GM23248 (cell line): ENCODE results near the gene SF3A1. TPM values are rescaled to one million over a fixed set of nuclear protein-coding genes. Genes with fewer than 3 reads are reported as not detected.

Experiments
- DNase-seq: peaks from one replicate; pipeline ENCODE4 v3.0.0-alpha.2; 2015
- H2AFZ ChIP-seq: fragments of 200-600 bp; sonication (generic); 2 replicates; pipeline ENCODE4 v1.6.1; 2016; ENCODE audit warnings: antibody characterized with exemption
- H3F3A ChIP-seq: fragments of 200-600 bp; sonication (generic); 2 replicates; pipeline ENCODE4 v1.6.1; 2016; ENCODE audit warnings: mild to moderate bottlenecking, antibody characterized with exemption, mixed run types; ENCODE audit not compliant: insufficient read depth
- H3K27ac ChIP-seq: fragments of 200-600 bp; sonication (generic); 2 replicates; pipeline ENCODE4 v1.5.1; 2016; ENCODE audit warnings: mild to moderate bottlenecking
- H3K27me3 ChIP-seq: fragments of 200-600 bp; sonication (generic); replicated peaks from 2 replicates; pipeline ENCODE4 v1.6.1; 2016; ENCODE audit warnings: mild to moderate bottlenecking; ENCODE audit not compliant: insufficient read depth
- H3K36me3 ChIP-seq: fragments of 200-600 bp; sonication (generic); 2 replicates; pipeline ENCODE4 v1.6.1; 2016; ENCODE audit warnings: low read depth, mild to moderate bottlenecking
- H3K4me1 ChIP-seq: fragments of 200-600 bp; sonication (generic); 2 replicates; pipeline ENCODE4 v1.6.1; 2016; ENCODE audit warnings: mild to moderate bottlenecking; ENCODE audit not compliant: insufficient read depth
- H3K4me2 ChIP-seq: fragments of 200-600 bp; sonication (generic); one replicate; pipeline ENCODE4 v1.6.1; 2016; ENCODE audit warnings: mild to moderate bottlenecking; ENCODE audit not compliant: unreplicated experiment
- H3K4me3 ChIP-seq: fragments of 200-600 bp; sonication (generic); 2 replicates; pipeline ENCODE4 v1.5.1; 2016; ENCODE audit warnings: mild to moderate bottlenecking
- H3K79me2 ChIP-seq: fragments of 200-600 bp; sonication (generic); 2 replicates; pipeline ENCODE4 v1.6.1; 2016; ENCODE audit warnings: mild to moderate bottlenecking; ENCODE audit not compliant: insufficient read depth
- H3K9ac ChIP-seq: fragments of 200-600 bp; sonication (generic); 2 replicates; pipeline ENCODE4 v1.6.1; 2016; ENCODE audit warnings: mild to moderate bottlenecking
- H3K9me2 ChIP-seq: fragments of 200-600 bp; sonication (generic); 2 replicates; pipeline ENCODE4 v1.6.1; 2016; ENCODE audit warnings: mixed run types, mild to moderate bottlenecking, moderate library complexity; ENCODE audit not compliant: insufficient read depth
- H3K9me3 ChIP-seq: fragments of 200-600 bp; sonication (generic); one replicate; pipeline ENCODE4 v1.6.1; 2017; ENCODE audit warnings: low read depth
- H4K20me1 ChIP-seq: fragments of 200-600 bp; sonication (generic); 2 replicates; pipeline ENCODE4 v1.6.0; 2016; ENCODE audit not compliant: insufficient read depth
- EZH2 ChIP-seq: fragments of 200-600 bp; sonication (generic); IDR thresholded peaks from 2 replicates; pipeline ENCODE4 v1.6.1; 2018; ENCODE audit warnings: antibody characterized with exemption, mild to moderate bottlenecking; ENCODE audit not compliant: insufficient read depth, poor library complexity, severe bottlenecking
- EZH2phosphoT487 ChIP-seq: fragments of 200-600 bp; sonication (generic); IDR thresholded peaks from 2 replicates; pipeline ENCODE4 v1.6.1; 2018; ENCODE audit warnings: antibody characterized with exemption, moderate library complexity, mild to moderate bottlenecking, low read depth; ENCODE audit not compliant: insufficient read depth
- WGBS, 2 experiments: methylation state at CpG; one replicate each; pipeline ENCODE4 v1.1.6; 2015 to 2017; ENCODE audit warnings: low lambda C conversion rate in 2 of 2, low coverage in 1 of 2; ENCODE audit errors: missing lambda C conversion rate in 2 of 2; 5-methylcytosine and 5-hydroxymethylcytosine counted together
- in situ Hi-C: fragments of 300-500 bp; cut with MboI; formaldehyde crosslinking; loops from 2 replicates; pipeline ENCODE4 v1.15.0; 2020
- polyA plus RNA-seq: library from polyadenylated mRNA; unstranded; fragments of >200 nt; fragmentation: Nextera tagmentation; extraction: Ambion mirVana; gene quantifications from 2 replicates; pipeline ENCODE4 v1.2.1, GENCODE V29; 2016
- total RNA-seq: library from RNA; depleted of rRNA; stranded (reverse); fragments of >200 nt; shearing (Covaris generic); gene quantifications from 2 replicates; pipeline ENCODE4 v1.2.3, GENCODE V29; 2014

SF3A1 gene
- total and polyA plus RNA-seq, 2 experiments from 2014 or later, result 12.9 to 75.0 TPM

DNA sequence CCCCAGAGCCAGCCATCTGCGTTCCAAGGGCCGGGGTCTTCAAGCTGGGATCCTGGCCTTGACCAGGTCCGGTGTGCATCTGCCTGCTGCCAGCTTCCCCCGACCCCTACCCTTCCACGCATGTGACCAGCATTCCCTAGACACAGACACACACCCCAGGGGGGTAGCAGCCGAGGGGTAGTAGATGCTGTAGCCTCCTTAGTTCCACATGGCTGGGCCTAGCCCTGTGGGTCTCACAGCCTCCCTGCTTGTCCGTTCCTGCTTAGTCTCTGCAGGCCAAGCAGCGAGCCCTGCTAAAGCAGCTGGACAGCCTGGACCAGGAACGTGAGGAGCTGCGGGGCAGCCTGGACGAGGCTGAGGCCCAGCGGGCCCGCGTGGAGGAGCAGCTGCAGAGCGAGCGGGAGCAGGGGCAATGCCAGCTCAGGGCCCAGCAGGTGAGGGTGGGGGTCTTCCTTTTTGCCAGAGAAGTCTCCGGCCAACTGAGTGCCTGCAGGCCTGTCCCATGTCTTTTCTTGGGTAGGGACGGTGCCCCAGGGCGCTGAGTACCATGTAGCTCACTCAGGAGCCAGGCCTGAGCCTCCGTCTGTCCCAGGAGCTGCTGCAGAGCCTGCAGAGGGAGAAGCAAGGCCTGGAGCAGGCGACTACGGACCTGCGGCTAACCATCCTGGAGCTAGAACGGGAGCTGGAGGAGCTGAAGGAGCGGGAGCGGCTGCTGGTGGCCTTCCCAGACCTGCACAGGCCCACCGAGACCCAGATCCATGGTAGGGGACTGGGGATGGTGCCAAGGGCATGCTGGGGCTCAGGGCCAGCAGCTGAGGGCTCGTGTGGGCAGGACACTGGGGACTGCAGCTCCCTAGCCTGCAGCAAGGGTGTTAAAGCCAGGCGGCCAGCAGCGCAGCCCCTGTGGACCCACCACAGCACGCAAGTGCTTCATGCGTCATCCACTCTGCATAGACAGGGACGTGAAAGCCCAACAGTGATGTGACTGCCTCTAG, 16.9 kb upstream of the SF3A1 start:
- Histone ChIP-seq H3K4me2 (no peak overlapping the region), H3K9me3 (no peaks in the 10 kb centered on the region), H3K27me3 (no peaks in the 10 kb centered on the region), H4K20me1 (no peaks in the 10 kb centered on the region), H3K9ac (no peak overlapping the region), H3K27ac (no peak overlapping the region), H3K9me2 (no peaks in the 10 kb centered on the region), H3F3A (no peaks in the 10 kb centered on the region), H3K79me2 (no peaks in the 10 kb centered on the region), H3K4me3 (no peak overlapping the region), H2AFZ (no peak overlapping the region), H3K36me3 (no peaks in the 10 kb centered on the region), H3K4me1 (no peaks in the 10 kb centered on the region)
- 87 to 89% methylated on average over 32 to 33 of the region's 33 CpGs for WGBS, 2 experiments
- TF ChIP-seq EZH2 (no peak), EZH2phosphoT487 (no peak)
- no peak for DNase-seq
- in situ Hi-C loops, result no loop called here

DNA sequence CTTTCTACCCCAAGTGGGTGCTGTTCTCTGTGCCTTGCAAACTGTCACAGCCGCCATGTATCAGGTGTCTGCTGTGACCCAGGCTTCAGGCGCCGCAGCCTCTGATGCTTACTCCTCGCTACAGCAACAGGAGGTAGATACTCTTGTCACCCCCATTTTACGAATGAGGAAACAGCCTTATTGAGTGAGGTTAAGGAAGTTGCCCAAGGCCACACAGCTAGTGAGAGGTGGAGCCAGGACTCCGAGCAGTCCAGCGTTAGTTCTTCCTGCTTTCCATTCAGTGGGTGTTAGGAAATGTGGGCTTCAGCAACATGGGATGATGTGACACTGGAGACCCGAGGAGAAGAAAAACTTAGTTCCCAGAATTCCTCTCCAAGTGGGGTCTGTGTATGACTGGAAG, 16.2 kb upstream of the SF3A1 start:
- H3K27ac ChIP-seq, result no peak overlapping the region

GRCh38 chr22:30371981-30372380, 15.3 kb upstream of the SF3A1 start:
- 73 to 78% methylated on average over 13 of the region's 13 CpGs for WGBS, 2 experiments
- no peaks in the 10 kb centered on the region for H3K79me2 ChIP-seq
- H2AFZ ChIP-seq, result no peak overlapping the region
- H3K9me3 ChIP-seq, result no peaks in the 10 kb centered on the region
- DNase-seq, result no peak
- no peaks in the 10 kb centered on the region for H3F3A ChIP-seq
- H3K27me3 ChIP-seq, result no peaks in the 10 kb centered on the region
- no peak overlapping the region for H3K9ac ChIP-seq
- no peaks in the 10 kb centered on the region for H3K36me3 ChIP-seq
- H3K9me2 ChIP-seq, result no peaks in the 10 kb centered on the region
- no peaks in the 10 kb centered on the region for H4K20me1 ChIP-seq
- no peak overlapping the region for H3K4me3 ChIP-seq
- no peaks in the 10 kb centered on the region for H3K4me1 ChIP-seq
- TF ChIP-seq EZH2, result no peak
- TF ChIP-seq EZH2phosphoT487, result no peak
- H3K4me2 ChIP-seq, result no peak overlapping the region
- H3K27ac ChIP-seq, result no peak overlapping the region
- in situ Hi-C loops, result no loop called here

More for the DNA sequence above, 16.2 kb upstream of the SF3A1 start:
- H3K4me3 ChIP-seq, result no peak overlapping the region
- no peaks in the 10 kb centered on the region for H3K4me1 ChIP-seq
- no peak overlapping the region for H2AFZ ChIP-seq
- no peak for DNase-seq
- H3K9ac ChIP-seq, result no peak overlapping the region
- no peaks in the 10 kb centered on the region for H3F3A ChIP-seq
- in situ Hi-C loops, result no loop called here
- no peaks in the 10 kb centered on the region for H4K20me1 ChIP-seq
- WGBS, 2 experiments, result 68 to 72% methylated on average over 8 of the region's 8 CpGs
- H3K9me2 ChIP-seq, result no peaks in the 10 kb centered on the region
- H3K4me2 ChIP-seq, result no peak overlapping the region
- H3K36me3 ChIP-seq, result no peaks in the 10 kb centered on the region
- H3K9me3 ChIP-seq, result no peaks in the 10 kb centered on the region
- H3K27me3 ChIP-seq, result no peaks in the 10 kb centered on the region
- no peaks in the 10 kb centered on the region for H3K79me2 ChIP-seq
- no peak for TF ChIP-seq EZH2
- TF ChIP-seq EZH2phosphoT487, result no peak

DNA sequence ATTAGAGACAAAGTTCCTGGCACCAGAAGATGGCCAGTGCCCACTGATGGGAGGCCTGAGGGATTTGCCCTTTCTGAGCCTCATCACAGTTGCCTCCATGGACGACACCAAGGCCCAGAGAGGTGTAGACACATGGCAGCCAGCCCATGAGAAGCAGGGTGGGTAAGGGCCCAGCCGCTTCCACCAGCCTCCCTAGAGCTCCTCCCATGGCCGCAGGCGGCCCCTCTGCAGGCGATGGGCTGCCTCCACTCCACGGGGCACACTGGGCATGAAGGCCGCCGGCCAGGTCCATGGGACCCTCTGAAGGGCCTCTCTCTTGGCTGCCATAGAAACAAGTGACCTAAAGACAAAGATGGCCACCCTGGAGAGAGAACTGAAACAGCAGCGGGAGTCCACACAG, 14.6 kb upstream of the SF3A1 start:
- H3K27me3 ChIP-seq, result no peaks in the 10 kb centered on the region
- in situ Hi-C loops, result no loop called here
- no peak overlapping the region for H3K4me3 ChIP-seq
- no peaks in the 10 kb centered on the region for H3K9me2 ChIP-seq
- H3K9me3 ChIP-seq, result no peaks in the 10 kb centered on the region
- H3K9ac ChIP-seq, result no peak overlapping the region
- no peaks in the 10 kb centered on the region for H3K4me1 ChIP-seq
- TF ChIP-seq EZH2 (no peak), EZH2phosphoT487 (no peak)
- H3F3A ChIP-seq, result no peaks in the 10 kb centered on the region
- H3K27ac ChIP-seq, result no peak overlapping the region
- no peaks in the 10 kb centered on the region for H4K20me1 ChIP-seq
- H2AFZ ChIP-seq, result no peak overlapping the region
- 82 to 85% methylated on average over 9 of the region's 9 CpGs for WGBS, 2 experiments
- no peaks in the 10 kb centered on the region for H3K36me3 ChIP-seq
- no peaks in the 10 kb centered on the region for H3K79me2 ChIP-seq
- no peak overlapping the region for H3K4me2 ChIP-seq
- no peak for DNase-seq
